Heart right ventricle (tissue), 16 donors: ENCODE results near the gene DCAF7. TPM values are rescaled to one million over a fixed set of nuclear protein-coding genes. Genes with fewer than 3 reads are reported as not detected.
A peak's percentile ranks its signal among the peaks of the same experiment; 100 is the strongest.

Experiments used
- ATAC-seq, 8 donors: fragments of 200-7000 bp; cut with Tn5 transposase; one replicate each; pipeline ENCODE4 v1.9.1; 2020; ENCODE audit warnings: mild to moderate bottlenecking in 8 of 8, moderate library complexity in 8 of 8, moderate number of reproducible peaks in 1 of 8
- DNase-seq, 2 donors: peaks; one replicate each; pipeline ENCODE4 v3.0.0-alpha.2; 2020
- H3K27ac ChIP-seq, 10 donors: fragments of 200-600 bp; sonication (generic) in 2 of 10; one replicate each; pipeline versions ENCODE4 v1.5.0 to v1.8.0; 2020 to 2022; ENCODE audit warnings: mild to moderate bottlenecking in 3 of 10
- H3K27me3 ChIP-seq, 7 donors: fragments of 200-600 bp; one replicate each; pipeline ENCODE4 v1.8.0; 2021 to 2022; ENCODE audit warnings: mild to moderate bottlenecking in 2 of 7
- H3K36me3 ChIP-seq, 9 donors: fragments of 200-600 bp; sonication (generic) in 1 of 9; one replicate each; pipeline versions ENCODE4 v1.5.0 to v1.8.0; 2020 to 2022; ENCODE audit warnings: mild to moderate bottlenecking in 2 of 9
- H3K4me1 ChIP-seq, 9 donors: fragments of 200-600 bp; sonication (generic) in 1 of 9; one replicate each; pipeline versions ENCODE4 v1.5.0 to v1.8.0; 2020 to 2022; ENCODE audit warnings: mild to moderate bottlenecking in 4 of 9
- H3K4me3 ChIP-seq, 10 donors: fragments of 200-600 bp; sonication (generic) in 2 of 10; one replicate each; pipeline versions ENCODE4 v1.5.0 to v1.8.0; 2020 to 2022; ENCODE audit warnings: mild to moderate bottlenecking in 7 of 10, moderate library complexity in 2 of 10
- H3K9me3 ChIP-seq, 11 donors: fragments of 200-600 bp in 10 of 11; sonication (generic) in 2 of 11; one replicate each; pipeline versions ENCODE4 v1.5.0 to v1.8.0; 2013 to 2022; ENCODE audit warnings: mild to moderate bottlenecking in 2 of 11, control low read depth in 1 of 11, moderate library complexity in 1 of 11
- WGBS, 2 donors: extraction: QIAGEN DNeasy Blood & Tissue Kit; methylation state at CpG; one replicate each; pipeline ENCODE4 v1.1.7; 2013; ENCODE audit warnings: inconsistent platforms in 1 of 2; 5-methylcytosine and 5-hydroxymethylcytosine counted together
- intact Hi-C, 10 donors: fragments of 100-400 bp; cut with DNase I; formaldehyde crosslinking; loops; one replicate each; pipeline versions ENCODE4 v1.11.1 to v1.14.2; 2022
- polyA plus RNA-seq, 2 donors: library from polyadenylated mRNA; stranded (reverse); fragments of 200-250 nt; gene quantifications; one replicate each; pipeline ENCODE4 v1.2.3, GENCODE V29; 2013
- total RNA-seq, 10 donors: library from RNA; stranded (reverse); fragmentation: NEBNext Ultra II Directional in 3 of 10; extraction: Animal tissue kit (Norgen Biotek cat#: 25700) in 3 of 10; gene quantifications; one replicate each; pipeline versions ENCODE4 v1.2.1 to v1.2.4, GENCODE V29; 2021 to 2023
- TF ChIP-seq, protein P1 (sequence below), 9 donors: fragments of 200-600 bp; sonication (generic) in 2 of 9; IDR thresholded peaks; one replicate each; pipeline versions ENCODE4 v1.5.0 to v1.8.0; 2021 to 2022; ENCODE audit warnings: antibody characterized with exemption in 9 of 9, mild to moderate bottlenecking in 5 of 9, moderate library complexity in 1 of 9
- donor health status: Arrhythmogenic right ventricular cardiomyopathy.
- donor health status: ischemic (EF 13 %, LVEDD 7.1; RV severe dilation, severe dysfunction).
- donor health status: healthy with polysubstance abuse.
- donor health status: DM: no; HTN: yes; CAD: no.
- donor health status: DM: no; HTN: no; CAD: no.
- donor health status: ischemic (EF 25% LVEDD 6.9; RV normal size, moderate dysfunction).
- donor health status: ischemic (EF 25% LVEDD 5.7; RV mildly dilated, moderate dysfunction).
- donor health status: healthy.
- donor health status: DM: yes; HTN: yes; CAD: no.
- donor health status: Ischemic cardiomyopathy.
- donor health status: ischemic (EF 35%, LVEDD 5.7; RV mildly dilated, moderate dysfunction).
- donor health status: nonischemic (EF 11% LVEDD 7.7; RV severe dilation, severe dysfunction).
- donor health status: DM: yes; HTN: yes; CAD: no.
- donor health status: PGD.
- donor health status: ischemic (EF 29% LVEDD 5.4; RV normal size, mild dysfunction).
- donor health status: nonischemic (EF 23%, LVEDD 6.1; RV moderate dilation, normal function).

Gene DCAF7
- total and polyA plus RNA-seq, 12 donors = 10.2 to 60.7 (median 41.7) TPM

DNA sequence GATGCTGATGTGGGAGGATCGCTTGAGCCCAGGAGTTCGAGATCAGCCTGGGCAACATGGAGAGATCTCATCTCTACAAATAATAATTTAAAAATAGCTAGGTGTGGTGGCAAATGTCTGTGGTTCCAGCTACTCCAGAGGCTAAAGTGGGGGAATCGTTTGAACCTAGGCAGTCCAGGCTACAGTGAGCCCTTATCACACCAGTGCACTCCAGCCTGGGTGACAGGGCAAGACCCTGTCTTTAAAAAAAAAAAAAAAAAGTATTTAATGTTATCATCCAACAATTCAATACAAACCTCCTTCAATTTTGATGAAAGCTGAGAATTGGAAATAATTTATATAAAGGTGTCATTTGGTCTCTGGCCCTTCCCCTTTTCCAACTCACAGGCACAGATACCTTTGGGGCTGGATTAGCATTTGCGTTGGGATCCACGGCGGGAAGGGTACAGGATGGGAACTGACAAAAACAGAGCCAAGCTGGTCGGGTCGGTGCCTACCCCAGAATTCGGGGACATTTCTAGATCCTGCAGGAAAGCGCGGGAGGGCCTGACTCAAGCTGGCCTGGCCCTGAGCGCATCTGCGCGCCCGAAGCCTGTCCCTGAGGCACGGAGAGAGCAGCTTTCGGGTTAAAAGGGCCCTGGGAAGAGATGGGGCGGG is 860 bp upstream of the DCAF7 start:
- peaks cover 0 to 8% (median 0%) of the 10 kb centered on the region in 9 donors for H3K36me3 ChIP-seq
- ATAC-seq (peak in 5 of 8 donors; percentile 4 to 43 (median 28)), DNase-seq (no peak)
- H3K27ac ChIP-seq = peak overlapping the region; percentile 78 to 98 (median 90)
- 15 to 16% methylated on average over 18 of the region's 18 CpGs for WGBS, 2 donors
- TF ChIP-seq, protein P1, sequence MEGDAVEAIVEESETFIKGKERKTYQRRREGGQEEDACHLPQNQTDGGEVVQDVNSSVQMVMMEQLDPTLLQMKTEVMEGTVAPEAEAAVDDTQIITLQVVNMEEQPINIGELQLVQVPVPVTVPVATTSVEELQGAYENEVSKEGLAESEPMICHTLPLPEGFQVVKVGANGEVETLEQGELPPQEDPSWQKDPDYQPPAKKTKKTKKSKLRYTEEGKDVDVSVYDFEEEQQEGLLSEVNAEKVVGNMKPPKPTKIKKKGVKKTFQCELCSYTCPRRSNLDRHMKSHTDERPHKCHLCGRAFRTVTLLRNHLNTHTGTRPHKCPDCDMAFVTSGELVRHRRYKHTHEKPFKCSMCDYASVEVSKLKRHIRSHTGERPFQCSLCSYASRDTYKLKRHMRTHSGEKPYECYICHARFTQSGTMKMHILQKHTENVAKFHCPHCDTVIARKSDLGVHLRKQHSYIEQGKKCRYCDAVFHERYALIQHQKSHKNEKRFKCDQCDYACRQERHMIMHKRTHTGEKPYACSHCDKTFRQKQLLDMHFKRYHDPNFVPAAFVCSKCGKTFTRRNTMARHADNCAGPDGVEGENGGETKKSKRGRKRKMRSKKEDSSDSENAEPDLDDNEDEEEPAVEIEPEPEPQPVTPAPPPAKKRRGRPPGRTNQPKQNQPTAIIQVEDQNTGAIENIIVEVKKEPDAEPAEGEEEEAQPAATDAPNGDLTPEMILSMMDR (IDR thresholded peaks at IDR 0.05) = no peak
- intact Hi-C loops = loop anchor here in 1 of 10 donors (10.0 kb wide), 1 partner anchor 55 kb away; no protein-coding TSS in a partner anchor
- no peaks in the 10 kb centered on the region for H3K27me3 ChIP-seq
- H3K4me1 ChIP-seq = peaks cover 3 to 45% (median 39%) of the 10 kb centered on the region in 9 donors
- H3K9me3 ChIP-seq = no peaks in the 10 kb centered on the region
- peak overlapping the region; percentile 27 to 100 (median 94) for H3K4me3 ChIP-seq

DNA sequence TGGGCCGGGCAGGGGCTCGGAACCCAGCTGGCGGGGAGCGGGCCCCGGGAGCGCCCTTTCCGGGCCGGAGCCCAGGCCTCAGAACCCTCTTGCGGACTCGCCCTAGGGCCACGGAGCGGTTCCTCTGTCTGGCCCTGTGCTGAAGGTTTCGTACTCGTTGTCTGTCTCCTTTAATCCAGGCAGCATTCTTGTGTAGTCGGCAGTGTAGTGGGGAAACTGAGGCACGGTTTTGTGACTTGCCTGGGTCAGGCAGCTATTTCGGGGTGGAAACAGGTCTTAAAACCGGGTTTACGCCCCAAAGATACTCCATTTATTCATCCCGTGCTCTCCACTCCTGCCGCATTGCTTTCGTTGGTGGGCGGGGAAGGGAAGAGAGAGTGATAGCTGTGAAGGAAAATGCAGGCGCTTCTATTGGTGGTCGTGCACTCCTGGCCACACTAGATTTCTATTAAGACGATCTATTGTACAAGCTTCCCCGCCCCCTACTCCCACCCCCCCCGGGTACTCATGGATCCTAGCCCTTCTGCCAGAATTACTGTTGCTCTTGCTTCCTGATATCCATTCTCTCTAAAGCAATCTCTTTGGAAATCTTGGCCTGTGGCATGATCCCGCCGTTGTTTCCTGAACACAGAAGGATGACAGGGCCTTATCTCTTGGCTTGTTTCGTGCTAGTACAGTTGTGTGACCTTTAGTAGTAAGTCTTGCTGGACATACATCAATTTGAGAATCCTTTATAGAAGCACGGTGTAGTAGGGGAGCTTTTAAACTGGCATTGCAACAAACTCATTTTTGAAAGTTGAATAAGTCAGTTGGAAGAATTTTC is 751 bp downstream of the DCAF7 start:
- TF ChIP-seq, protein P1 (IDR thresholded peaks at IDR 0.05) = no peak
- Histone ChIP-seq H3K4me3 (peak overlapping the region; percentile 85 to 100 (median 96)), H3K27ac (peak overlapping the region; percentile 74 to 98 (median 93)), H3K36me3 (peaks cover 0 to 8% (median 0%) of the 10 kb centered on the region in 9 donors), H3K27me3 (no peaks in the 10 kb centered on the region), H3K9me3 (no peaks in the 10 kb centered on the region), H3K4me1 (peaks cover 6 to 61% (median 54%) of the 10 kb centered on the region in 9 donors)
- no peak for DNase-seq
- 0 to 1% methylated on average over 32 of the region's 32 CpGs for WGBS, 2 donors
- ATAC-seq = peak; percentile 1 to 58 (median 10)
- intact Hi-C loops = loop anchor here in 2 of 10 donors (5.0 to 10.0 kb wide), 4 partner anchors 54 to 124 kb away; partner anchors contain the start of genes ACE (in 1 of the 2) and TACO1 (in 1 of the 2)

DNA sequence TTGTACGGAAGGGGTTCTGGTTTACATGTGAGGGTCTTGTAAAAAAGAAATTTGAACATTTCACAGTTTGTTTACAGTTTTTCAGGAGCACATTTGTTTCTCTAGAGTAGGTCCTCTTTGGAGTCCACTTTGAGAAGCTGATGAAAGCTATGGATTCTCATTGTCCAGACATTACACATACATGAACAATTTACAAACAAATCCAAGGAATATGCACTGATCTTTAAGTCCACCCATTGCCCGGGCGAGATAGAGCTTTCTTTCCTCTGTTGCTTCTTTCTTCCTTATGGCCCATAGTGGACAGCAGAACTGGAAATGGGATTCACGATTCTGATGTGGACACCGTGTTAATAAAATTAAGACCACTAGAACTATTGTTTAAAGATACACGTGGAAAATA is 1.9 kb downstream of the DCAF7 start:
- H3K4me3 ChIP-seq = peak overlapping the region in 7 of 10 donors; percentile 91 to 100 (median 97)
- peaks cover 0 to 8% (median 0%) of the 10 kb centered on the region in 9 donors for H3K36me3 ChIP-seq
- H3K9me3 ChIP-seq = peaks cover 0 to 2% (median 0%) of the 10 kb centered on the region in 11 donors
- no peak for ATAC-seq
- 53 to 60% methylated on average over 6 of the region's 6 CpGs for WGBS, 2 donors
- H3K27ac ChIP-seq = no peak overlapping the region
- DNase-seq = no peak
- no peaks in the 10 kb centered on the region for H3K27me3 ChIP-seq
- intact Hi-C loops = loop anchor here in 2 of 10 donors (5.0 to 10.0 kb wide), 4 partner anchors 53 to 125 kb away; partner anchors contain the start of genes ACE (in 1 of the 2) and TACO1 (in 1 of the 2)
- TF ChIP-seq, protein P1 (IDR thresholded peaks at IDR 0.05) = no peak
- H3K4me1 ChIP-seq = peaks cover 6 to 64% (median 56%) of the 10 kb centered on the region in 9 donors
